Liver (tissue), 9 donors: Measurements from ENCODE around the gene L3MBTL1. TPM values are rescaled to one million over a fixed set of nuclear protein-coding genes. Genes with fewer than 3 reads are reported as not detected.

Experiments used
- DNase-seq: peaks from one replicate; pipeline ENCODE4 v3.0.0-alpha.2; 2017; ENCODE audit warnings: low spot score
- H3K27ac ChIP-seq, 2 donors: one replicate each; pipeline ENCODE4 v1.7.0; 2013; ENCODE audit warnings: inconsistent platforms in 2 of 2, low read length in 2 of 2, control low read depth in 1 of 2, low read depth in 1 of 2, mild to moderate bottlenecking in 1 of 2
- H3K27me3 ChIP-seq, 4 donors: one replicate each; pipeline versions ENCODE4 v1.6.1 to v1.7.0; 2013; ENCODE audit warnings: low read length in 3 of 4, inconsistent platforms in 1 of 4, mild to moderate bottlenecking in 1 of 4, moderate library complexity in 1 of 4; ENCODE audit not compliant: control insufficient read depth in 4 of 4, insufficient read depth in 4 of 4
- H3K36me3 ChIP-seq, 4 donors: one replicate each; pipeline versions ENCODE4 v1.6.1 to v1.7.0; 2013; ENCODE audit warnings: low read length in 3 of 4, mild to moderate bottlenecking in 3 of 4, low read depth in 1 of 4, moderate library complexity in 1 of 4; ENCODE audit not compliant: control insufficient read depth in 4 of 4, insufficient read depth in 3 of 4
- H3K4me1 ChIP-seq, 4 donors: one replicate each; pipeline versions ENCODE4 v1.6.1 to v1.7.0; 2013; ENCODE audit warnings: low read length in 3 of 4, mild to moderate bottlenecking in 3 of 4, moderate library complexity in 1 of 4; ENCODE audit not compliant: control insufficient read depth in 4 of 4, insufficient read depth in 4 of 4
- H3K4me3 ChIP-seq, 3 donors: one replicate each; pipeline versions ENCODE4 v1.6.1 to v1.7.0; 2013; ENCODE audit warnings: low read length in 3 of 3, control low read depth in 1 of 3, low read depth in 1 of 3, mild to moderate bottlenecking in 1 of 3
- H3K9ac ChIP-seq, 2 donors: one replicate each; pipeline ENCODE4 v1.7.0; 2013; ENCODE audit warnings: low read length in 2 of 2, mild to moderate bottlenecking in 2 of 2, moderate library complexity in 2 of 2, control low read depth in 1 of 2, low read depth in 1 of 2
- H3K9me3 ChIP-seq, 4 donors: one replicate each; pipeline versions ENCODE4 v1.6.1 to v1.7.0; 2013; ENCODE audit warnings: low read length in 3 of 4; ENCODE audit not compliant: control insufficient read depth in 4 of 4
- ATF3 ChIP-seq: IDR thresholded peaks from 2 replicates; pipeline ENCODE4 v1.6.1; 2016; ENCODE audit warnings: antibody characterized with exemption
- CTCF ChIP-seq: fragments of 150-350 bp; IDR thresholded peaks from 2 replicates; pipeline ENCODE4 v1.5.1; 2017; ENCODE audit warnings: improper control_type of control experiment, low read depth, low read length; ENCODE audit not compliant: missing input control
- GABPA ChIP-seq, 2 donors: IDR thresholded peaks in 1 of 2; conservative IDR thresholded peaks in 1 of 2; 2 replicates each; pipeline ENCODE4 v1.6.1; 2016; ENCODE audit warnings: antibody characterized with exemption in 2 of 2, mild to moderate bottlenecking in 1 of 2, moderate library complexity in 1 of 2
- HNF4A ChIP-seq, 2 donors: conservative IDR thresholded peaks; 2 replicates each; pipeline ENCODE4 v1.6.1; 2016; ENCODE audit warnings: antibody characterized with exemption in 2 of 2, mild to moderate bottlenecking in 2 of 2
- HNF4G ChIP-seq: IDR thresholded peaks from 2 replicates; pipeline ENCODE4 v1.6.1; 2016; ENCODE audit warnings: antibody characterized with exemption
- JUND ChIP-seq, 2 donors: IDR thresholded peaks; 2 replicates each; pipeline ENCODE4 v1.6.1; 2016; ENCODE audit warnings: antibody characterized with exemption in 2 of 2
- MAX ChIP-seq: IDR thresholded peaks from 2 replicates; pipeline ENCODE4 v1.6.1; 2016; ENCODE audit warnings: antibody characterized with exemption
- NR2F2 ChIP-seq: IDR thresholded peaks from 2 replicates; pipeline ENCODE4 v1.6.1; 2016; ENCODE audit warnings: antibody characterized with exemption
- RAD21 ChIP-seq, 2 donors: IDR thresholded peaks; 2 replicates each; pipeline ENCODE4 v1.6.1; 2016; ENCODE audit warnings: antibody characterized with exemption in 2 of 2, mild to moderate bottlenecking in 2 of 2
- REST ChIP-seq: IDR thresholded peaks from 2 replicates; pipeline ENCODE4 v1.6.1; 2016; ENCODE audit warnings: antibody characterized with exemption, mild to moderate bottlenecking
- RXRA ChIP-seq, 2 donors: IDR thresholded peaks; 2 replicates each; pipeline ENCODE4 v1.6.1; 2017 to 2018; ENCODE audit warnings: antibody characterized with exemption in 2 of 2, mild to moderate bottlenecking in 1 of 2
- SP1 ChIP-seq: IDR thresholded peaks from 2 replicates; pipeline ENCODE4 v1.6.1; 2018; ENCODE audit warnings: antibody characterized with exemption, mild to moderate bottlenecking
- TAF1 ChIP-seq: conservative IDR thresholded peaks from 2 replicates; pipeline ENCODE4 v1.6.1; 2016; ENCODE audit warnings: antibody characterized with exemption, mild to moderate bottlenecking
- YY1 ChIP-seq: IDR thresholded peaks from 2 replicates; pipeline ENCODE4 v1.6.1; 2016; ENCODE audit warnings: antibody characterized with exemption, mild to moderate bottlenecking
- ZBTB33 ChIP-seq: IDR thresholded peaks from 2 replicates; pipeline ENCODE4 v1.6.1; 2016; ENCODE audit warnings: antibody characterized with exemption
- WGBS: extraction: QIAGEN DNeasy Blood & Tissue Kit; methylation state at CpG from one replicate; pipeline ENCODE4 v1.1.7; 2013; 5-methylcytosine and 5-hydroxymethylcytosine counted together
- polyA plus RNA-seq, 2 donors: library from polyadenylated mRNA; stranded (reverse) in 1 of 2; unstranded in 1 of 2; fragments of 200-250 nt in 1 of 2; fragments of >200 nt in 1 of 2; fragmentation: Nextera tagmentation in 1 of 2; extraction: Ambion mirVana in 1 of 2; gene quantifications; one replicate each; pipeline versions ENCODE4 v1.2.1 to v1.2.3, GENCODE V29; 2013 to 2015
- total RNA-seq, 2 donors: library from RNA; depleted of rRNA; stranded (reverse); fragments of >200 nt; gene quantifications; one replicate each; pipeline ENCODE4 v1.2.3, GENCODE V29; 2014
- donor health status: healthy.
- donor health status: healthy.
- donor health status: healthy.
- donor health status: healthy.
- donor health status: healthy.

The L3MBTL1 gene
- total and polyA plus RNA-seq, 4 donors: 0.45 to 5.6 (median 2.0) TPM

- H3K27me3 ChIP-seq: no peaks in the 10 kb centered on the region
- no peak overlapping the region for H3K27ac ChIP-seq
- no peaks in the 10 kb centered on the region for H3K4me1 ChIP-seq
- peaks cover 0 to 2% (median 0%) of the 10 kb centered on the region in 4 donors for H3K36me3 ChIP-seq
- no peak overlapping the region for H3K9ac ChIP-seq
- DNase-seq: no peak
- no peak overlapping the region for H3K4me3 ChIP-seq
- TF ChIP-seq HNF4G (no peak), NR2F2 (no peak), MAX (no peak), ZBTB33 (no peak), GABPA (IDR thresholded peaks at IDR 0.05 in 1 of 2, conservative IDR thresholded peaks at IDR 0.05 in 1 of 2) (no peak), YY1 (no peak), ATF3 (no peak), REST (no peak), SP1 (no peak), RXRA (IDR thresholded peaks at IDR 0.05) (no peak)
- 95% methylated on average over 8 of the region's 8 CpGs for WGBS
- no peaks in the 10 kb centered on the region for H3K9me3 ChIP-seq
Measured at GRCh38 chr20:43528258-43528875, 20.9 kb downstream of the L3MBTL1 start.

GRCh38 chr20:43529051-43529450 is 21.6 kb downstream of the L3MBTL1 start:
- Histone ChIP-seq H3K9me3 (no peaks in the 10 kb centered on the region), H3K27ac (no peak overlapping the region), H3K27me3 (no peaks in the 10 kb centered on the region), H3K36me3 (peaks cover 0 to 2% (median 0%) of the 10 kb centered on the region in 4 donors), H3K9ac (no peak overlapping the region), H3K4me3 (no peak overlapping the region), H3K4me1 (no peaks in the 10 kb centered on the region)
- no peak for DNase-seq
- WGBS: 93% methylated on average over 5 of the region's 5 CpGs
- TF ChIP-seq HNF4G (no peak), HNF4A (conservative IDR thresholded peaks at IDR 0.05) (no peak), RXRA (IDR thresholded peaks at IDR 0.05) (no peak), REST (no peak), ATF3 (no peak), YY1 (no peak), CTCF (no peak), MAX (no peak), GABPA (IDR thresholded peaks at IDR 0.05 in 1 of 2, conservative IDR thresholded peaks at IDR 0.05 in 1 of 2) (no peak), RAD21 (IDR thresholded peaks at IDR 0.05) (no peak), TAF1 (no peak), NR2F2 (no peak), JUND (IDR thresholded peaks at IDR 0.05) (no peak)
